Small intestine (tissue), 7 donors: ENCODE measurements around the gene SLCO3A1. TPM values are rescaled to one million over a fixed set of nuclear protein-coding genes. Genes with fewer than 3 reads are reported as not detected.

Experiments
- DNase-seq, 2 donors: peaks; one replicate each; pipeline versions ENCODE4 v3.0.0 to v3.0.0-alpha.2; 2013
- FAIRE-seq: peaks from 2 replicates; lab custom pipeline; 2012; peaks lifted over from hg19 to GRCh38; lab: Jason Lieb, UNC
- H3K27ac ChIP-seq, 3 donors: one replicate each; pipeline ENCODE4 v1.5.1; 2013; ENCODE audit warnings: low read length in 2 of 3, mild to moderate bottlenecking in 2 of 3, control low read depth in 1 of 3, inconsistent platforms in 1 of 3, low read depth in 1 of 3, moderate library complexity in 1 of 3
- H3K27me3 ChIP-seq, 3 donors: one replicate each; pipeline ENCODE4 v1.6.1; 2013; ENCODE audit warnings: low read length in 3 of 3, inconsistent platforms in 1 of 3; ENCODE audit not compliant: control insufficient read depth in 3 of 3, insufficient read depth in 3 of 3
- H3K36me3 ChIP-seq, 3 donors: one replicate each; pipeline ENCODE4 v1.6.1; 2013; ENCODE audit warnings: low read length in 3 of 3, inconsistent platforms in 1 of 3, low read depth in 1 of 3, mild to moderate bottlenecking in 1 of 3, moderate library complexity in 1 of 3; ENCODE audit not compliant: control insufficient read depth in 3 of 3, insufficient read depth in 2 of 3
- H3K4me1 ChIP-seq, 3 donors: one replicate each; pipeline ENCODE4 v1.6.1; 2013; ENCODE audit warnings: low read length in 2 of 3, inconsistent platforms in 1 of 3, low read depth in 1 of 3, mild to moderate bottlenecking in 1 of 3, moderate library complexity in 1 of 3; ENCODE audit not compliant: control insufficient read depth in 3 of 3, insufficient read depth in 2 of 3
- H3K4me3 ChIP-seq, 3 donors: one replicate each; pipeline ENCODE4 v1.5.1; 2013; ENCODE audit warnings: low read length in 3 of 3, control low read depth in 1 of 3, inconsistent platforms in 1 of 3, low read depth in 1 of 3, mild to moderate bottlenecking in 1 of 3, moderate library complexity in 1 of 3
- H3K9me3 ChIP-seq, 2 donors: one replicate each; pipeline ENCODE4 v1.6.1; 2013; ENCODE audit warnings: low read depth in 1 of 2, low read length in 1 of 2; ENCODE audit not compliant: control insufficient read depth in 2 of 2, insufficient read depth in 1 of 2
- WGBS, 3 donors: extraction: QIAGEN DNeasy Blood & Tissue Kit; methylation state at CpG; one replicate each; pipeline ENCODE4 v1.1.7; 2013; 5-methylcytosine and 5-hydroxymethylcytosine counted together
- polyA plus RNA-seq, 4 donors: library from polyadenylated mRNA; stranded (reverse) in 3 of 4; unstranded in 1 of 4; fragments of 200-250 nt in 3 of 4; fragments of 120-200 nt in 1 of 4; gene quantifications; one replicate each; pipeline versions ENCODE4 v1.2.1 to v1.2.3, GENCODE V29; 2013
- donor health status: healthy with polysubstance abuse.
- donor health status: control.
- donor health status: control.
- donor health status: Bipolar disorder and iron deficiency.
- donor health status: healthy.

SLCO3A1 gene
- polyA plus RNA-seq, 4 donors = 0.89 to 4.4 (median 2.6) TPM

DNA sequence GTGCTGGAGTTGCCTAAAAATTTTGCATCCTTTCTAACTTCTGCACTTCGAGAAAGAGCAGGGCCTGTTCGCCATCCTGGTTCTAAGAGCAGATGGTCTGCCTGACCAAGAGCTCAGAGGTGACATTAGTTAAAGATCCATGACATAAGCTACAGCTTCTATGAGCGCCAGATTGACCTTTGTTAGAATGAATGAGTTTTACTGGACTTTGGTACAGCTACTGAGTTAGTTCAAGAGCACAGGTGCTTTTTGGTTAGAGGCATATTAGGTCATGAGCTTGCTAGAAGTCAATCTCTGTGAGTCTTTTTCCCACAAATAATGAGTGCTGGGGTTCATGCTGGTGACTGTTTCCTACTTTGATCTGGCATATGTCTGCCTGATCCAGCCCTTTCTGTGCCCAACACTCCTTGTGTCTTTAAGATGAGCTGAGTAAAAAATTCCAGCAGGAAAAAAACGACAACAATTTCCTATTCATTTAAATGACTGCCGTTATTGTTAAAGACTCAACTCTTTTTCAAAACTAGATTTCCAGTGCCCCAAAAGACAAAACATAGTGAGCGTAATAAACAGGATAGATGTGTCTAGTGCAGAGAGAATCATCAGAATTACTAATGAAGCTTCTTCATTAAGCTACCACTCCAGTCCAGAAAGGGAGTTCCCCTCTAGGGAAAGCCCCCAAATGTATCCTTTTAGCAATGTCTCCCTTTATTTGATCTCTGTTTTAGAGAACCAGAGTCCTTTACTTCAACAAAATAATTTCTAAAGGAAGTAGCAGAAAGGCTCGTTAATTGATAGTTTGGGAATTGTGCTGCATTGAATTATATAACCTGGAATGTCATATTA, 152.9 kb downstream of the SLCO3A1 start:
- no peak overlapping the region for H3K4me3 ChIP-seq
- no peaks in the 10 kb centered on the region for H3K9me3 ChIP-seq
- no peaks in the 10 kb centered on the region for H3K36me3 ChIP-seq
- no peak for FAIRE-seq
- peaks cover 0 to 4% (median 0%) of the 10 kb centered on the region in 3 donors for H3K4me1 ChIP-seq
- no peaks in the 10 kb centered on the region for H3K27me3 ChIP-seq
- 39 to 83% (median 59%) methylated on average over 7 of the region's 7 CpGs for WGBS, 3 donors
- no peak overlapping the region for H3K27ac ChIP-seq
- DNase-seq = peak; percentile 32 to 70

- no peaks in the 10 kb centered on the region for H3K27me3 ChIP-seq
- H3K27ac ChIP-seq = no peak overlapping the region
- 69 to 71% (median 70%) methylated on average over 6 of the region's 6 CpGs for WGBS, 3 donors
- FAIRE-seq (no peak), DNase-seq (peak in 1 of 2 donors; percentile 19)
- no peaks in the 10 kb centered on the region for H3K36me3 ChIP-seq
- H3K9me3 ChIP-seq = no peaks in the 10 kb centered on the region
- peaks cover 0 to 4% (median 0%) of the 10 kb centered on the region in 3 donors for H3K4me1 ChIP-seq
- H3K4me3 ChIP-seq = no peak overlapping the region
Observed at GRCh38 chr15:92009162-92009561, 155.7 kb downstream of the SLCO3A1 start.

- FAIRE-seq = no peak
- WGBS, 3 donors = 69 to 76% (median 76%) methylated on average over 14 of the region's 14 CpGs
Observed at GRCh38 chr15:92011611-92012367, 158.3 kb downstream of the SLCO3A1 start.

DNA sequence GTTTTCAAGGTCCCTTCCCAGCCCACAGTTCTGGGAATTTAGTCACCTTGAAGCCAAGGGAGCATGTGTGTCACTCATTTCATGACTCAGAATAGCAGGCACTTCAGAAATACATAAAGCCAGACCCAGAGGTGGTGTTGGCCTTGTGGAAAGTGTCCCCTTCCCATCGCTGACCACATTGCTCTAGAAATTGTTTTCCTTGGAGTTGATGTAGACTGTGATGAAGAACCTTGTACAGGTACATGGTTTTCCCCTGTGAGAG, 158.8 kb downstream of the SLCO3A1 start:
- Histone ChIP-seq H3K4me1 (no peaks in the 10 kb centered on the region), H3K27me3 (no peaks in the 10 kb centered on the region), H3K36me3 (no peaks in the 10 kb centered on the region), H3K27ac (no peak overlapping the region), H3K4me3 (no peak overlapping the region), H3K9me3 (no peaks in the 10 kb centered on the region)
- FAIRE-seq (no peak), DNase-seq (no peak)
- 75 to 94% (median 86%) methylated on average over 1 of the region's 1 CpG for WGBS, 3 donors

More at GRCh38 chr15:92011611-92012367, 158.3 kb downstream of the SLCO3A1 start:
- no peak for DNase-seq
- Histone ChIP-seq H3K4me3 (no peak overlapping the region), H3K27me3 (no peaks in the 10 kb centered on the region), H3K36me3 (no peaks in the 10 kb centered on the region), H3K4me1 (no peaks in the 10 kb centered on the region), H3K9me3 (no peaks in the 10 kb centered on the region), H3K27ac (no peak overlapping the region)

- Histone ChIP-seq H3K36me3 (no peaks in the 10 kb centered on the region), H3K27ac (no peak overlapping the region), H3K9me3 (no peaks in the 10 kb centered on the region), H3K4me1 (no peaks in the 10 kb centered on the region), H3K4me3 (no peak overlapping the region), H3K27me3 (no peaks in the 10 kb centered on the region)
- DNase-seq = no peak
- FAIRE-seq = no peak
- WGBS, 3 donors = 89 to 94% (median 93%) methylated on average over 6 of the region's 6 CpGs
Observed at GRCh38 chr15:92012881-92013280, 159.4 kb downstream of the SLCO3A1 start.

DNA sequence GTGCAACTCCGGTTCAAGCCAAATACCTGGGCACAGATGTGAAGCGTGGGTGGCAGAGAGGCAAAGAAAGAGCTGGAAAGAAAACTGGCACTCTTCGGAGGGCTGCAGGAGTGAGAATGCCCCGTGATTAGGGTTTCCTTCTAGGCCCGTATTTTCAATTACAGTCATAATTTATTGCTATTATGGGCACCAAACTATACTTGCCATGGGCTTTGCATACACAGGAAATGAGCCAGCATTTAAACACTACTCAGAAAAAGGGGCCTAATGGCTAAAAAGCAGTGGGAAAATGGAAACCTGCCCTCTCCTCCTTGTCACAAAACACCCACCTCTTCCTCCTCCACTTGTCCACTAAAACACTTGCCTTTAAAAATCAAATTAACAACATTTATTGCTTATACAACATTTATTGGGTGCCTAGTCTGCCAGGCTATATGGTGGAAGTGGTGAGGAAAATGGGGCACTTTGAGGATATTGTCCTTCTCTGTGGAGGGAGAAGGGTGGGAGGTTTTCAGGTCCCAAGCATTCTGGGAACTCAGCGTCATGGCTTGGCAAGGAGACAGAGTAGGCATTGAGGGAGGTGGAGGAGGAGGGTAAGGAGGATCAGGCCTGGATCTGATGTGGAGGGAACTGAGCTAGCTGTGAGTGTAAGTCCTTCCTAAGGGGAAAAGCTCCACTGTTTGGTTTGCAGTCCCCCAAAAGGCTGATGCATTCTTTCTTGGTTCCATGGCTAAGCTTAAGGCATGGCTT, 160.9 kb downstream of the SLCO3A1 start:
- Histone ChIP-seq H3K27ac (no peak overlapping the region), H3K27me3 (no peaks in the 10 kb centered on the region), H3K36me3 (no peaks in the 10 kb centered on the region), H3K9me3 (no peaks in the 10 kb centered on the region), H3K4me1 (no peaks in the 10 kb centered on the region), H3K4me3 (no peak overlapping the region)
- no peak for FAIRE-seq
- DNase-seq = no peak
- 76 to 89% (median 86%) methylated on average over 6 of the region's 6 CpGs for WGBS, 3 donors

- FAIRE-seq = no peak
- whole genome bisulfite sequencing, 3 donors = 90 to 93% (median 91%) methylated on average over 10 of the region's 10 CpGs
- DNase-seq = no peak
Observed at GRCh38 chr15:92017882-92018534, 164.5 kb downstream of the SLCO3A1 start.

More at GRCh38 chr15:92017882-92018534, 164.5 kb downstream of the SLCO3A1 start:
- Histone ChIP-seq H3K9me3 (no peaks in the 10 kb centered on the region), H3K27me3 (no peaks in the 10 kb centered on the region), H3K4me3 (no peak overlapping the region), H3K27ac (no peak overlapping the region), H3K36me3 (no peaks in the 10 kb centered on the region), H3K4me1 (peaks cover 0 to 3% (median 0%) of the 10 kb centered on the region in 3 donors)
